Measurements from ENCODE around the gene CALML5. TPM values are rescaled to one million over a fixed set of nuclear protein-coding genes. Genes with fewer than 3 reads are reported as not detected.

Gene CALML5
- total RNA-seq, 1 donor from 2014 or later = not detected

DNA sequence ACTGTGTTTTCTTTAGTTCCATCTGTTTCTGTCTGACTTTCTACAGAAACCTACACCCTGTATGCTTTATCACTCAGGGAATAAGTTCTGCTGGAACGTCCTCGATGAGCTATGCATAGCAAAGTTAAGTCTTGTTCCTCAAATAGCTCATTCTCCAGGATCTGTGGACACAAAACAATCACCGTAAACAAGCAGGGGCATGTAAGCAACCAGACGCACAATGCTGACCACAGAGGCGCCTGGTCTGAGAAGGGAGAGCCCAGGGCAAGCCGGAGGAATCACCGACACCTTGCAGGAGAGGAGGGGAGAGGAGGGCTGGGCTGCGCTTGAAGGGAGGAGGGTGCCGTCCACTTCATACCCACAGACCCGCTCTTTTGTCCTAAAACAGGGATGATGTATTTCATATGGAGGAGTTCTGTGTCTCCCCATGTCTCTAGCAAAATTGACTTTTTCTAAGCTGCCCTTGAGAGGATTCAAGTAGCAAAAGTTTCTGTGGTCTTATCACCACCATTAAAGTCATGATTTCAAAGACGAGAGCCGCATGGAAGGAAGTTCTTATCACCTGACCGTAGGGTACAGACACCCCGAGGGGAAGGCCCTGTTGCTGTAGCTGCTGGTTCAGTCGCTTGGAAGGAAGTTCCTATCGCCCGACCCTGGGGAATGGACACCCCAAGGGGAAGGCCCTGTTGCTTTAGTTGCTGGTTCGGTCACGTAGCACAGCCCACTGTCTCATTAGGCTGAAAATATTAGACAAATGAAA is 39.7 kb upstream of the CALML5 start:
- no peak overlapping the region for H3K4me3 Mint-ChIP-seq
- H3K4me1 Mint-ChIP-seq = no peaks in the 10 kb centered on the region
- no peaks in the 10 kb centered on the region for H3K36me3 Mint-ChIP-seq (ENCODE audit: low read depth)
- no peak overlapping the region for H3K27ac Mint-ChIP-seq
- intact Hi-C loops (cut with micrococcal nuclease) = no loop called here
- H3K27me3 Mint-ChIP-seq = peaks cover 8% of the 10 kb centered on the region
- peaks cover 4% of the 10 kb centered on the region for H3K9me3 Mint-ChIP-seq
- DNase-seq = no peak

DNA sequence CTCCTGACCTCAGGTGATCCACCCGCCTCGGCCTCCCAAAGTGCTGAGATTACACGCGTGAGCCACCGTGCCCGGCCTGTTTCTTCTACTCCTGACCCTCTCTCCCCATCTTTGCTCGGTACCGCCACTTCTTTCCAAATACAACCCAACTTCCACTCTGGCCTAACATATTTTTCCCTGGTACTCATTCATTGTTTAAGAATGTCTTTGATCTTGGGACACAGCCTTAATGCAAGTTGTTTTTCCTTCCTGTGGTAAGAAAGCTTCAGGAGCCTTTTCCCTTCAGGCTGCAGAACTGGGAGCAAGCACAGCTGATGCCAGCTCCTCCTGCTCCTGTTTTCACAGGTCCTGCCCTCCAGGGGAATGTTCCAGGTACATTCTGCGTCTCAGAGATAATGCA is 39.1 kb upstream of the CALML5 start:
- Mint-ChIP-seq H3K9me3 (peaks cover under 1% of the 10 kb centered on the region), H3K36me3 (ENCODE audit: low read depth) (no peaks in the 10 kb centered on the region), H3K27ac (no peak overlapping the region), H3K27me3 (peaks cover 5% of the 10 kb centered on the region), H3K4me3 (no peak overlapping the region), H3K4me1 (no peaks in the 10 kb centered on the region)
- no peak for DNase-seq
- intact Hi-C loops (cut with micrococcal nuclease) = no loop called here

DNA sequence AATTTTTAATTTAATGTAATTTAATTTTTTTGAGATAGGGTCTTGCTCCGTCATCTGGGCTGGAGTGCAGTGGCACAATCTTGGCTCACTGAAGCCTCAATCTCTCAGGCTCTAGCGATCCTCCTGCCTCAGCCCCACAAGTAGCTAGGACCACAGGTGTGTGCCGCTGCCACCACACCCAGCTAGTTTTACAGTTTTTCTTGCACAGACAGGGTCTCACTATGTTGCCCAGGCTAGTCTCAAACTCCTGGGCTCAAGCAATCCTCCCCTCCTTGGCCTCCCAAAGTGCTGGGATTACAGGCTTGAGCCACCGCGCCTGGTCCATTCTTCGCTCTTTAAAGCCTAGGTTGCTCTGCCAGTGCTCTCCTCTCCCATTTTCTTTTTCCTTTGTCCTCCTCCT is 38.3 kb upstream of the CALML5 start:
- H3K4me1 Mint-ChIP-seq = no peaks in the 10 kb centered on the region
- H3K27ac Mint-ChIP-seq = no peak overlapping the region
- no peaks in the 10 kb centered on the region for H3K9me3 Mint-ChIP-seq
- H3K27me3 Mint-ChIP-seq = peaks cover 4% of the 10 kb centered on the region
- H3K4me3 Mint-ChIP-seq = no peak overlapping the region
- intact Hi-C loops (cut with micrococcal nuclease) = no loop called here
- no peak for DNase-seq
- no peaks in the 10 kb centered on the region for H3K36me3 Mint-ChIP-seq (ENCODE audit: low read depth)

DNA sequence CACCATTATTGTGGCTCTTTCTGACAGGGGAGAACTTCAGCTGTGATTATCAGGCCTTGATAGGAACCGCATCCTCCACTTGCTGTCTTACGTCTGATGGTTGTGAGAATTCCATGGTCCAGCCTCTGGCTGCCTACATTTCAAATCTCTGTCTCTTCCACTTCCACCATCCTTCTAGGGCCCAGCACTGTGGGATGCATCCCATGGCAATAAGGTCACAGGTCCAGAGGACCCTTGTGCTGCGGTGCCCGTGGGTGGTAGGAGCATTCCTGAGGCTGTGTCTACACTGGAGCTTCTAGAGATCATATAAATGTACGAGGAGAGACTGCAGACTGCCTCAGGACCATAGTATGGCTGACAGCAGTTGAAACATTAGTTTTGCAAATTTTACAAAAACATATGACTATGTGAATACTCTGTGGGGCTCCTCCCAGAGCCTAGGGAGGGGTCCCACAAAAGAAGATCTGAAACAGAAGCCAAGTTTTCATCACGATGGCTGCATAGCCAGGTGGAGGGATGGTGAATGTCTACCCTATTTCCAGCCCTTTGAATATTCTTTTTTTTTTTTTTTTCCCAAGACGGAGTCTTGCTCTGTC is 37.2 kb upstream of the CALML5 start:
- no peak overlapping the region for H3K27ac Mint-ChIP-seq
- DNase-seq = no peak
- intact Hi-C loops (cut with micrococcal nuclease) = no loop called here
- no peaks in the 10 kb centered on the region for H3K36me3 Mint-ChIP-seq (ENCODE audit: low read depth)
- peaks cover 4% of the 10 kb centered on the region for H3K27me3 Mint-ChIP-seq
- no peak overlapping the region for H3K4me3 Mint-ChIP-seq
- H3K4me1 Mint-ChIP-seq = no peaks in the 10 kb centered on the region
- no peaks in the 10 kb centered on the region for H3K9me3 Mint-ChIP-seq

DNA sequence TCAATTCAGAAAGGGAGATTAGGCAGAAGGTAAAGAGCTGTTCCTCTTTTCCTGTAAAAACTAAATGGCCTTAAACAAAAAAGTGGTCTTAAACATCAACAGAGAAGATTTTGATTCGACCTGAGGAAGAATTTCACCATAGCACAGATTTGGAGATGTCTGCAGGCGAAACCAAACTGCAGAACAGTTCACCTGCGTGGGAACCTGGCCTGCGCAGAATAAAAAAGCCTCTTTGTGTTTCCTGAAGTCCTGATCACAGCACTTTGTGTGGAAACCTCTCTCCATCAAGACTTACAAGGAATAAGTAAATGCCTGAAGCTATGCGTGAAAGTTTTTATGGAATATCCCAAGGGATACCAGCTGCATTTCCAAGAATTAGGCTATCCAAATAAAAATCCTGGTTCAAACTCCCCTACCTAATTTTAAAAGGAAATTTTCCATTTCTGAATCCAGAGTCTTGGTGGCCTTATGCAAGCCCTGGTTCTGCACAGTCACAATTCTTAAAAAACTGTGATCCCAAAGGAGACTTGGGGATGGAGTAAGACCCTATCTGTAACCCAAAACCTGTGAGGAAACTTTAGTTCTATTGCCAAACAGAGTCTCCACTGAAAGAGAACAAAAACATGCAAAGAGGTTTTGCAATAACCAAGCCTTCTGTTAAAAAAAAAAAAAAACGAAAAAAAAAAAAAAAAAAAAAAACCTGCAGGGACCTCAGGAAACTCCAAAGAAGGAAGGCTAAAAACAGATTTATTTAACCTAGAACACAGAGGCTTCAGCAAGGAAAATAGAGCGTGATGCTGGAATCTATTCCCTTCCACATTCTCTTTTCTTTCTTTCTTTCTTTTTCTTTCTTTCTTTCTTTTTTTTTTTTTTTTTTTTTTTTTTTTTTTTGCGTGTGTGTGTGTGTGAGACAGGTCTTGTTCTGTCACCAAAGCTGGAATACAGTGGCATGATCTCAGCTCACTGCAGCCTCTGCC is 35.8 kb upstream of the CALML5 start:
- Mint-ChIP-seq H3K27ac (no peak overlapping the region), H3K9me3 (no peaks in the 10 kb centered on the region), H3K36me3 (ENCODE audit: low read depth) (no peaks in the 10 kb centered on the region), H3K4me3 (no peak overlapping the region), H3K4me1 (no peaks in the 10 kb centered on the region), H3K27me3 (peaks cover 1% of the 10 kb centered on the region)
- intact Hi-C loops (cut with micrococcal nuclease) = no loop called here
- no peak for DNase-seq

DNA sequence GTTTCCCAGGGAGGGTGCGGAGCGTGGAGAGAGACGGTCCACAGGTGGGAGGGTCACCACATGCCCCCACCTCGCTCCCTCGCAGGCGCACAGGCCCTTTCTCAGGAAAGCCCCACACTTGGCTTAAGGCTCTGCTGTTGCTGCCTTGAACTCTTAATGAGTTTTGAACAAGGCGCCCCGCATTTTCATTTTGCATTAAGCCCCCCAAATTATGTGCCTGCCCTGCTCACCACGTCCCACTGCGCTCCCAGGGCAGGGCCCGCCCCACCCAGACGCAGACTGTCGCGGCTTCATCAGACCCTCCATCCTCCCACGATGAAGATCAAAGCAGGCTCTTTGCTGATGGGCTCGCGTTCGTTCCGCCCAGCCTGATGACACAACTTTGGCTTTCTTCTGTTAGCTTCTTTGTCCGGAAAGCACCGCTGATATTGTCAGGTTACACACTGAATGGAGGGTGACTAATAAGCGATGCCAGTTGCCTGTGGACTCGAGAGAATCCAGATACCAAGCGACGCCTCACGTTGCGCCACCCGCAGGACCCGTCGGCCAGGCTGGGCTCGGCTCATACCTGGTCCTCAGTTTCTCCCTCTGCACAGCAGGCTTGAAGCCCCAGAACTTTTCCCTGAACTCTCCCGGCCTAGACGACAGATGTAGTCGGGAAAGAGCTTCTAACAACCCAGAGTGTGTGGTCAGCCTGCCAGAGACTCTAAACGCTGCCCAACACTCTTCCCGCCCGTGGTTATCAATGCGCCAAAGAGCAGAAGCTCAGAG is 34.9 kb upstream of the CALML5 start:
- H3K9me3 Mint-ChIP-seq = no peaks in the 10 kb centered on the region
- no peak for DNase-seq
- no peak overlapping the region for H3K27ac Mint-ChIP-seq
- no peak overlapping the region for H3K4me3 Mint-ChIP-seq
- no peaks in the 10 kb centered on the region for H3K36me3 Mint-ChIP-seq (ENCODE audit: low read depth)
- no peaks in the 10 kb centered on the region for H3K4me1 Mint-ChIP-seq
- H3K27me3 Mint-ChIP-seq = peaks cover 1% of the 10 kb centered on the region
- intact Hi-C loops (cut with micrococcal nuclease) = no loop called here

DNA sequence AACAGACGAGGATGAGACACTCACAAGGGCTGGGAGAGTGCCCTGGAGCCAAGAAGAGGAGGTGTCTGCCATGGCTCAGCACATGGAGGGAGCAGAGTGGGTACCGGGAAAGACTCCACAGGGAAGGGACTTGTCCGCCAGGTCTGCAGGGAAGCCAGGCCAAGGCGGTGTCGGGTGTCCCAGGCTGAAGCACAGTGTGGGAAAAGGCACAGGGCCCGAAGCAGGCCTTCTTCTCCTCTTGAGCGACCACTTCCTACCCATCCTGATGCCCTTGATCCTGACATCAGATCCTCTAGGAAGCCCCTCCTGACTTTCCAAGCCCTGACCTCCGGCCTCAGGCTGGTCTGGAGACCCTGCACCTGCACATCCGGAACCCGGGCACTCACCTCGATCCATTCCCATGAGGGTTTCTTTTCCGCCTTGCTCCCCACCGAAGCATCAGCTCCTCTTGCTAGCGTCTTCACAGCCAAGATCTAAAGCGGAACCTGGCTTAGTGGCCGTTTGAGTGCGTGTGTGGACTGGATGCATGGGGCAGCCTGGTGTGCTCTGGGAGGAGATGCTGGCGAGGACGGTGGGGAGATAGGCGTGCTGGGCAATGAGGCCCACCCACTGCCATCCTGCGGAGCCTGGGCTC is 33.8 kb upstream of the CALML5 start:
- no peaks in the 10 kb centered on the region for H3K36me3 Mint-ChIP-seq (ENCODE audit: low read depth)
- no peaks in the 10 kb centered on the region for H3K9me3 Mint-ChIP-seq
- no peaks in the 10 kb centered on the region for H3K27me3 Mint-ChIP-seq
- intact Hi-C loops (cut with micrococcal nuclease) = no loop called here
- no peak for DNase-seq
- H3K4me3 Mint-ChIP-seq = no peak overlapping the region
- no peak overlapping the region for H3K27ac Mint-ChIP-seq
- no peaks in the 10 kb centered on the region for H3K4me1 Mint-ChIP-seq

DNA sequence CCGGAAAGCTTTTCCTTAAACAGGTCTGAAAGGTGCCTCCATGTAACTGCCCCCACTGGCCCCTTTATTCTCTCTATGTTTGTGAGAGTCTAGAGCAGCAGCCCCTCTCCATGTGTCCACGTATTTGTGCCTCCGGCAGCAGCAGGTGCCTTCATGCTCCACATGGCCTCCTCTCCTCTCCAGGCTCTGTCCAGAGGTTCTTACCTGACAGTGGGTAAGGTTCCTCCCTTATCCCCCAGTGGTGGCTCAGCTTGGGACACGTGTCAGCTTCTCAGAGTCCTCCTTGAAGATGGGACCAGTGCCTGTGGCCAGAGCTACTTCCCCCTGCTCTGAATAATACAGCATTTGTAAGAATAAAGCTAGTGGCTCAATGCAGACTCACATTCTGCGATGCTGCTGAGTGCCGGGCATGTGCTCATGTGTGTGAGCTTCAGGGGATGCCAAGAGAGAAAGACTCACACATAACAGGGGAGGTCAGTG is 33.3 kb upstream of the CALML5 start:
- no peaks in the 10 kb centered on the region for H3K4me1 Mint-ChIP-seq
- no peaks in the 10 kb centered on the region for H3K36me3 Mint-ChIP-seq (ENCODE audit: low read depth)
- H3K9me3 Mint-ChIP-seq = no peaks in the 10 kb centered on the region
- intact Hi-C loops (cut with micrococcal nuclease) = no loop called here
- no peaks in the 10 kb centered on the region for H3K27me3 Mint-ChIP-seq
- H3K4me3 Mint-ChIP-seq = no peak overlapping the region
- H3K27ac Mint-ChIP-seq = no peak overlapping the region
- DNase-seq = no peak

DNA sequence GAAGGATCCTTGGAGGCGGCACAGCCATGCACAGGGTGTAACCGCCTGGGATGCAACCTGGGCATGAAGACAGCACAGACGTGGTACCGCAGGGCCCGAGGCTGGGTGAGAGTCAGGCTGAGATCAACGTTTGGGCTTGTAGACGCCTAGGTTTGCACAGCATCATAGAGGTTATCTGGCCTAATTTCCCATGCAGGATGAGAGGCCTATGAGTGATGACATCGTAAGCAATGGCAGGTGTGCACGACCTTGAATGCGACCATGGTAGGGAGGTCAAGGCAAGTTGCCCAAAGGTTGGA is 32.9 kb upstream of the CALML5 start:
- intact Hi-C loops (cut with micrococcal nuclease) = no loop called here
- Mint-ChIP-seq H3K27me3 (no peaks in the 10 kb centered on the region), H3K36me3 (ENCODE audit: low read depth) (no peaks in the 10 kb centered on the region), H3K27ac (no peak overlapping the region), H3K9me3 (no peaks in the 10 kb centered on the region), H3K4me1 (no peaks in the 10 kb centered on the region), H3K4me3 (no peak overlapping the region)
- no peak for DNase-seq

DNA sequence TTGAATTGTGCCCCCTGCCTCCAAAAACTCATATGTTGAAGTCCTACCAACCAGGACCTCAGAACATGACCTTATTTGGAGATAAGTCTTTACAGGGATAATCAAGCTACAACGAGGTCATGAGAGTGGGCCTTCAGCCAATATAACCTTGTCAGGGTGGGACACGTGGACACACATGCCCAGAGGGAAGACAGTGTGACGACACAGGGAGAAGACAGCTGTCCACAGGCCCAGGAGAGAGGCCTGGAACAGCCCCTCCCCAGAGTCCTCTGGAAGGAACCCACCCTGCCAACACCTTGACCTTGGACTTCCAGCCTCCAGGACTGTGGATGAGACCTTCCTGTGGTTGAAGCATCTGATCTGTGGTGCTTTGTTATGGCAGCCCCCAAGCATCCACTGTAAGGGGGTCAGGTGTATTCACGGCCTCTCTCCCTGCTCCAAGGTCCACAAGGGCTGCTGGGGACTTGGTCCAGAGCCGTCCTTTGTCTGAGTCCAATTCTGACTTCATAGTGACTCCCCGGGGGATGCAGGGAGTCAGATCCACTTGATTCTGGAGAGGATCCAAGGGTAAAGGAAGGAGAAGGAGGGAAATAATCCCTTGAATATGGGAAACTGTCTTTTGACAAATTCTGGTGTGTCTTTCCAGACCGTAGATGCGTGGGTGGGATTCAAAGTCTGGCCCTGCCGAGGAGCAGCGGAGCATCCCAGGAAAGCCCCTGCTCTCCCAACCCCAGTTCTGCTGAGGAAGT is 32.4 kb upstream of the CALML5 start:
- H3K4me3 Mint-ChIP-seq = no peak overlapping the region
- intact Hi-C loops (cut with micrococcal nuclease) = no loop called here
- H3K27ac Mint-ChIP-seq = no peak overlapping the region
- H3K9me3 Mint-ChIP-seq = no peaks in the 10 kb centered on the region
- H3K36me3 Mint-ChIP-seq (ENCODE audit: low read depth) = no peaks in the 10 kb centered on the region
- no peak for DNase-seq
- no peaks in the 10 kb centered on the region for H3K27me3 Mint-ChIP-seq
- H3K4me1 Mint-ChIP-seq = no peaks in the 10 kb centered on the region

DNA sequence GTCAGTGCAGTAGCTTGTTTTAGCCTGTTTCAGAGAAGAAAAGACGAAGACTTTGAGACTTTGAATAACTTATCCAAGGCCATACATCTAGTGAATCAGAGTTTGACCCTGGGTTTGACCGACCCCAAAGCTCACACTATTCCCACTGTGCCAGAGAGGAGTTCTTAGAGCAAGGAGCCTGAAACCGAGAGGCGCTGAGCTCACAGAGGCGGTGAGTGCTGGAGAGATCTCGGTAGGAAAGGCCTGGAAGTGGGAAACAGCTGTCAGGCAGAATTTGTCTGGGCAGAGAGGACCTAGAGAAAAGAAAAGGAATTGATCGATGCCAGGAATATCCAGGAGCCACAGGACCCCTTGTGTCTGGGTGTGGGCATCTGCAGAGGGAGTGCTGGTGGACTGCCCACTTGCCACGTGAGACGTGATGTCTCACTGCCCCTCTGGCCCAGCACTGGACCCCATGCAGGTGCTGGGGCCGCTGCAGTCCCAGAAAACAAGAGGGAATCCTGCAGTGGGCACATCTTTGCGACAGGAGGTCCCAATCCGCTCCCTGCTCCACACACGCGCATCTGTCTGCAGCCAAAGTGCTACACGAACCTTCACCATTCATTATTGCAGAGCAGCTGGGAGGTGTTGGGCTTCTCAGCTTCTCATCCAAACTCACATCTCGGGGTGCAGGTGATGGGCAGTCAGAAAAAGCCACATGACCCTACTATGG is 31.6 kb upstream of the CALML5 start:
- Mint-ChIP-seq H3K9me3 (no peaks in the 10 kb centered on the region), H3K4me3 (no peak overlapping the region), H3K36me3 (ENCODE audit: low read depth) (no peaks in the 10 kb centered on the region), H3K27ac (peak overlapping the region; percentile 8), H3K4me1 (no peaks in the 10 kb centered on the region), H3K27me3 (no peaks in the 10 kb centered on the region)
- intact Hi-C loops (cut with micrococcal nuclease) = no loop called here
- DNase-seq = no peak

DNA sequence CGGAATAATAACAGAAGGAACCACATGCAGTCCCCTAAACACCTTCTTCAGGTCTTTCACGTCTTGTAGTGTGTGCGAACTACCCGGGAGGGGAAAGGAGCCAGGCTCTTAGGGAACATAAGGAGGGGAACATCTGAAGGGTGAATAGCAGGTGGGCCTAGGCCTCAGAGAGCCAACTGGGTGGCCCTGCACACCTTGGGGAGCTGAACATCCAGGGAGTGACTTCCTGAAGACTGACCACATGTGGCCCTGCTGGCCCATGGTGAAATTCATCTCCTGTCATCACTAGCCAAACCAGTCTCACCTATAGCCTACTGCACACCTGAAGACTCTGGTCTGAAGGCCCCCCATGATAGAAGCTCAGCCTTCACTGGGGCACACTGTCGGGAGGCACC is 31.0 kb upstream of the CALML5 start:
- H3K27ac Mint-ChIP-seq = peak overlapping the region; percentile 8
- intact Hi-C loops (cut with micrococcal nuclease) = no loop called here
- no peak for DNase-seq

More for the DNA sequence above, 31.0 kb upstream of the CALML5 start:
- Mint-ChIP-seq H3K4me1 (no peaks in the 10 kb centered on the region), H3K27me3 (no peaks in the 10 kb centered on the region), H3K9me3 (no peaks in the 10 kb centered on the region), H3K4me3 (no peak overlapping the region), H3K36me3 (ENCODE audit: low read depth) (no peaks in the 10 kb centered on the region)
